Activated T-helper 1 cell treated with Interleukin-2 at 50 U/mL for 16 hours (primary cell): ENCODE measurements around the gene OSBPL1A.
"Not testable (repeated sequence)": the region's sequence is repeated elsewhere in the genome, so short reads cannot be mapped to it uniquely, and the experiment has no call there.

ENCODE experiments used
- DNase-seq: peaks from one replicate; pipeline ENCODE4 v3.0.0-alpha.2; 2020; ENCODE audit warnings: low read depth

The OSBPL1A gene

DNA sequence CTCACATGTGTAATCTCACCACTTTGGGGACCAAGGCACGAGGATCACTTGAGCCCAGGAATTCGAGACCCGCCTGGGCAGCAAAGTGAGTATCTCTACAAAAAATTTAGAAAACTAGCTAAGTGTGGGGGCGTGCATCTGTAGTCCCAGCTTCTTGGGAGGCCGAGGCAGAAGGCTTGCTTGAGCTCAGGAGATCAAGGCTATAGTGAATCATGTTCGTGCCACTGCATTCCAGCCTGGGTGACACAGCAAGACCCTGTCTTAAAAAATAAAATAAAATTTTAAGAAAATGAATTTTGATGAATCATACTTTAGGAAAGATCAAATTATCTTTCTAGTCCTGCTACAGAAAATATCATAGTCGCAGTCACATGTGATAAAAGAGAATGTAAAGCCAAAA lies 211.8 kb downstream of the OSBPL1A start:
- DNase-seq: no peak

DNA sequence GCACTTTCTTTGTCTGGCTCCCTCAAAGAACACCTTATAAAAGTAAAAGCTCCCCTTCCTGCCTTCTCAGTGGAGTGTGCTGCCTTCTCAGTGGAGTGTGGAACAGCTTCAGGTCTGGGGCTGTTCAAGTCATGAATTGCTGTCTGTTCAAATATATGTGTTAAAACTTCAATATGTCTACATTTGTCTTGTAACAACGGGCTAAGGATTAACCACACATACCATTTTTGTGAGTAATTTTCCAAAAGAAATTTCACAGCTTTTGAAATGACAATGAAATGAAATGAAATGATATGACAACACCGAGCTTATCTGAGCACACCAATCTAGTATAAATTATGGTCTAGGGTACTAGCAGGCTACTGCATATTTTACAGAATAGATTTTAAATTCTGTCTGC lies 215.8 kb downstream of the OSBPL1A start:
- no peak for DNase-seq

- no peak for DNase-seq
Measured at GRCh38 chr18:24180048-24180447, 217.6 kb downstream of the OSBPL1A start.

DNA sequence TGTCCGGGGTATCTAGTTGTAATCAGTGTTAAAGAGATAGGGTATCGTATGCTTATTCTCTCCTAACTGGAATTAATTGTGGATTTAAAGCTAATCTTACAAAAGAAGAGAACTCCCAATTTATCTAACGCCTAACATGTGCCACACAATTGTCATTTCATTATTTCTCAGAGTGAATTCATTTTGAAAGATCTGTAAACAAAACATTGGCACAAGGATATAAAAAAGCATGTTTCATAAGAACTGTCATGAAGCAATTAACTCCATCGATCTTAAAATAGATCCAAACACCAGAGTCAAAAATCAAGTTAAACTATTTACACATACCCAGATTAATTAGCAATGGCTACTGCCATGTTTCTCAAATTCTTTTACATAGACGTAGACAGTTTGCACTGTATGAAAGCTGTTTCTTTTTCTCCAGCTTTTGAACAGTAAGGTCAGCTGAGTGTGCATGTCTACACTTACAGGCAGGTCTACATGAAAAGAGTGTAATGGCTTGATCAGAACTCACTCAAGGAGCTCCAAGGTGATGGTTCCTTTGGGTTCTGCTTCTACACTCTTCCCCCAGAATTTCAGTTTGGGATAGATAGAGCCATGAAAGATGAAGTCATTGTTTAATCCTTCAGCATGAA lies 220.0 kb downstream of the OSBPL1A start:
- DNase-seq: no peak

- no peak for DNase-seq
Measured at GRCh38 chr18:24176727-24177416, 220.8 kb downstream of the OSBPL1A start.

DNA sequence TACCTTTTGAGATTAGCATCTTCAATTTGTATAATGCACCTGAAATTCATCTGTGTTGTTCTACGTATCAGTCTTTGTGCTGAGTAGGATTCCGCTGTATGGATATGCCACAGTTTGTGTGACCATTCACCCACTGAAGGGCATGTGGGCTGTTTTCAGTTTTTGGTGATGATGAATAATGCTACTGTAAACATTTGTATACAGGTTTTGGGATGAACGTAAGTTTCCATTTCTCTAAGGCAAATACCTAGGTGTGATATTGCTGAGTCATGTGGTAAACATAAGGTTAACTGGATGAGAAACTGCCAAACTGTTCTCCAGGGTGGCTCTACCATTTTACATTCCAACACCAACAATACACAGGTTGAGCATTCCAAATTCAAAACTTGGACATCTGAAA lies 223.6 kb downstream of the OSBPL1A start:
- no peak for DNase-seq

DNA sequence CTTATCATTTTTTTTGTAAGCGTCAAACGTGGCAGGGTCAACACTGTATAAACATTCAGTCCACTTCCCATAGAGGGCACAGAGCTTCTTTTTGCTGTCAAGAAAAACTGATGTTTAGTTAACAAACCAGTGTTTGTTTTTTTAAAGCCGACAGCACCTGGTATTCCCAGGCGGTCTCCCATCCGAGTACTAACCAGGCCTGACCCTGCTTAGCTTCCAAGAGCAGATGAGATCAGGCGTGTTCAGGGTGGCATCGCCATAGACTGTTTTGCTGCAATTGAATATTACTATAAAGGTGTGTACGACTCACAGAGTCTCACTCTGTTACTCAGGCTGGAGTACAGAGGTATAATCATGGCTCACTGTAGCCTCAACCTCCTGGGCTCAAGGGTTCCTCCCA lies 227.3 kb downstream of the OSBPL1A start:
- no peak for DNase-seq

GRCh38 chr18:24168496-24168895 lies 229.1 kb downstream of the OSBPL1A start:
- DNase-seq: no peak

DNA sequence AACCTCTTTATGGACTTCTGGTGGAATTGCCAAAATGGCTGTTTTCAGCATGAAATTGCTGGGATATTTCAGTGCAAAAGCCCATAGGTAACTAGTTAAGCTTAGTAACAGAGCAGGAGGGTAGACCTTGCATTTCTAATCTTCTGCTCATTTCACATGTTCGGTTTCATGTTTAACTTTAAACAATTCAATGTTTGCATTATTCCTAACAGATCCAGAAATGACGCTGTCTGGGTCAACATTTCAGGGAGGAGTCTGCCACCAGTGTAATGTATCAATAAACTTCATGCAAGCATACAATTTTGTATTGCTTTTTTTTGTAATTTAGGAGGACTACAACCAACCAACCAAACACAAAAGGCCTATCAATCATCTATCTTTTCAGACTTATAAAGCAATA lies 236.3 kb downstream of the OSBPL1A start:
- no peak for DNase-seq

DNA sequence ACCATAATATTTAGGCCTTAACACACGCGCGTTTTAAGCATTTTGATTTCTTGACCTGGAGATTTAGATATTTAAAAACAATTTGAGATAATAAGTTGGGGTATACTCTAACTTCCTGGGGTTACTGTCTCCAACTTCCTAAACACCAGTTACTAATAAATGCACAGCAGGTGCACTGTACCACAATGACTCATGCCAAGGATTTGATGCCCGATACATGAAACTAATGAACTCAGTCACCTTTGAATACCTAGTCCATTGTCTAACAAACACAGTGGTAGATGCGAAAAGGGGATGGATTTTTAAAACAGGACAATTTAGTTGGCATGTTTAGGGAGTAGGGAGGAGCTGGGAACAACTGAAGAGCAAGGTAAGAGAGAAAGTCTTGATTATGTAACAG lies 237.5 kb downstream of the OSBPL1A start:
- DNase-seq: no peak

GRCh38 chr18:24157855-24158254 lies 239.8 kb downstream of the OSBPL1A start:
- DNase-seq: no peak

GRCh38 chr18:24153397-24153796 lies 244.2 kb downstream of the OSBPL1A start:
- no peak for DNase-seq

DNA sequence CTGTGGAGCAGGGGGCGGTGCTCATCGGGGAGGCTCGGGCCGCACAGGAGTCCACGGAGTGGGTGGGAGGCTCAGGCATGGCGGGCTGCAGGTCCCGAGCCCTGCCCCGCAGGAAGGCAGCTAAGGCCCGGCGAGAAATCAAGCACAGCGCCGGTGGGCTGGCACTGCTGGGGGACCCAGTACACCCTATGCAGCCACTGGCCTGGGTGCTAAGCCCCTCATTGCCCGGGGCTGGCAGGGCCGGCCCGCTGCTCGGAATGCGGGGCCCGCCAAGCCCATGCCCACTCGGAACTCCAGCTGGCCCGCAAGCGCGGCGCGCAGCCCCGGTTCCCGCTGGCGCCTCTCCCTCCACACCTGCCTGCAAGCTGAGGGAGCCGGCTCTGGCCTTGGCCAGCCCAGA lies 248.0 kb downstream of the OSBPL1A start:
- DNase-seq: not testable (repeated sequence)

DNA sequence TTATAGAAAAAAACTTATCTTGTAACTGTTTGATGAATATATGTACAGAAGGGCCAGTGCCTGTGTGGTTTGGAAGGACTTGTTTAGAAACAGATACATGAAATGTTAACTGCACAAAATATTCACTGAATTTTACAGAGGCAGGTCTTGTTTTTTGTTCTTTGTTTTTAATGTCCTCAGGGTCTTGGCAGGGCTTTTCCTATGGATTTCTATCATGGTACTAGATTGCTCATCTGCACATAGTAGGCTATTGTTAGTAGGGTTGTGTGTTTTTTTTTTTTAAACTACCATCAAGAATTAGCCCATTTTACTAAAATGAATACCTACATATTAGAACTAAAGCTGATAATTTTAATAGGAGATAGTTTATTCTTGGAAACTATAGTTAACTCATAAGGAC lies 255.2 kb downstream of the OSBPL1A start:
- no peak for DNase-seq

- DNase-seq: no peak
Measured at GRCh38 chr18:24140697-24141096, 256.9 kb downstream of the OSBPL1A start.

GRCh38 chr18:24138789-24139616 lies 258.6 kb downstream of the OSBPL1A start, which contains the start of gene CABYR:
TSS of gene CABYR (plus strand) at chr18:24139062. CDS start at chr18:24143115, 4,053 bp downstream.
- peak; percentile 53 for DNase-seq

- no peak for DNase-seq
Measured at GRCh38 chr18:24138409-24138788, 259.2 kb downstream of the OSBPL1A start.

DNA sequence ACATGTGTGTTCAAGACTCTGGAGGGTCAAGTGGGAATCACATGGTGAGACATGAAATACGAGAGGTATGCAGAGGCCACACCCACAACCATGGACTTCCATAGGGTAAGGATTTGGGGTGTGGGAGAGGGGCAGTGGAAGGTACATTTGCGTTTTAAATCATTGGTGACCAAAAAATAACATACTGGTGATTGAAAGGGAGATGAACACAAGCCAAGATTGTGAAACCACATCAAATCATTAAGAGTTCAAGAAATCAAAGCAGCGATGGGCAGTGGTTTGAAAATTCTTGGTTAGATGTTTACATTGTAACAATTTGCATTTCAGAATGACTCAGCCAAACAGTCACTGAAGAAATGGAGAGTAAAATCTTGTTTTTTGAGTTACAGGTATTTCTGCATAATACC lies 260.7 kb downstream of the OSBPL1A start:
- no peak for DNase-seq

DNA sequence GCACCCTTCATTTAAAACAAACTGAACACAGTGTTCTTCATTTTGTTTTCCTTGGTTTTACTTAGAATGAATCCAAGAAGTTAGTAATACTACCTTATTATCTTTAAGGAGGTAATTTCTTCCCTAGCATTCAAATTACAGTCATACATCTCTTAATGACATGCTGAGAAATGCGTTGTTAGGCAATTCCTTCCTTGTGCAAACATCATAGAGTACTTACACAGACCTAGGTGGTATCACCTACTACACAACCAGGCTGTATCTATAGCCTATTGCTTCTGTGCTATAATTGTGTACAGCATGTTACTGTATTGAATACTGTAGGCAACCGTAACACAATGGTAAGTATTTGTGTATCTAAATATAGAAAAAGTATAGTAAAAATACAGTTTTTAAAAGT lies 267.1 kb downstream of the OSBPL1A start:
- no peak for DNase-seq

- no peak for DNase-seq
Measured at GRCh38 chr18:24128700-24129099, 268.9 kb downstream of the OSBPL1A start.

DNA sequence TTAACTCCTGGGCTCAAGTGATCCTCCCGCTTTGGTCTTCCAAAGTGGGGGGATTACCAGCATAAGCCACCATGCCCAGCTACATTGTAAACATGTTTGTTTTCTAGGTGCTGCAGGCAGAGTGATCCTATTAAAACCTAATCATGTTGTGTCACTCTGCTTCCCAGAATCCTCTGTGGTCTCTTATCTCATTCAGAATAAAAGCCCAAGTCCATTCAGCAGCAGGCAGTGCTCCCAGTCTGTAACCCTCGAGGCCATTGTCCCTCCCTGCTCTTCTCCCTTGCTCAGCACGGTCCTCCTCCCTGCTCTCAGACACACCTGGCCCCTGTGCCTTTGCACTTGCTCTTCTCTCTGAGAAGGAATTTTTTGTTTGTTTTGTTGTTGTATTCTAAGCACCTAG lies 269.9 kb downstream of the OSBPL1A start:
- no peak for DNase-seq

DNA sequence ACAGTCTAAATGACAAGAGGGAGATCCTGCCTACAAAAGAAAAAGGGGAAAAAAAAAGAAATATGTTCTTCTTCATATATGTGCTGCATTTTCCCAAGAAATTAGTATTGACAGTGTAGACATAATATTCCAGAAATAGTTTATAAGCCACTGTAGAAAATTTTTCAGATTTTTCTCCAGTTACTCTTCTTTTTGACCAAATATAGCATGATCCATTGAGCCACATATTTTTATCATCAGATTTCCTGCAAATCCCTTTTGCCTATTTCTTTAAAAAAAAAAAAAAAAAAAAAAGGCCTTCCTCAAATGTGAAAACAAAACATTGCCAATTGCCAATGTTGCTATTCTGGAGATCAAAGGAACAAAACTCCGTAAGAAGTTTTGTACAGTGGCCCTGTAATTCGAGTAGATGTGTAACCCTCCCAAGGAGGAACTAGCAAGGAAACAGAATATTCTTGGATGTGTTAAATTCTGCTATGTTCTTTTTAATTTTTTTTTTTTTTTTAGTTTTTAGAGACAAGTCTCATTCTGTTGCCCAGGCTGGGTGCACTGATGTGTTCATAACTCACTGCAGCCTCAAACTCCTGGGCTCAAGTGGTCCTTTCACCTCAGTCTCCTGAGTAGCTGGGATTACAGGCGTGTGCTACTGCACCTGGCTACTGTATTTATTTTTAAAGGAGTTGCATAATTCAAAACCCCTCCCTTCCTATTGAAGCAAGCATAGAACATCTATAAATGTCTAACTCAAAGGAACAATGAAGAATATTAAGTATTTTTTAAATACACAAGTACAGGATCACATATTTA lies 271.3 kb downstream of the OSBPL1A start:
- DNase-seq: no peak
